ENCODE results near the gene DENND1B. TPM values are rescaled to one million over a fixed set of nuclear protein-coding genes. Genes with fewer than 3 reads are reported as not detected.

Gene DENND1B
- total and polyA plus RNA-seq, 2 donors (not counting 1 experiment from before 2014, with no cell fraction given), result 4.3 to 25.4 TPM

DNA sequence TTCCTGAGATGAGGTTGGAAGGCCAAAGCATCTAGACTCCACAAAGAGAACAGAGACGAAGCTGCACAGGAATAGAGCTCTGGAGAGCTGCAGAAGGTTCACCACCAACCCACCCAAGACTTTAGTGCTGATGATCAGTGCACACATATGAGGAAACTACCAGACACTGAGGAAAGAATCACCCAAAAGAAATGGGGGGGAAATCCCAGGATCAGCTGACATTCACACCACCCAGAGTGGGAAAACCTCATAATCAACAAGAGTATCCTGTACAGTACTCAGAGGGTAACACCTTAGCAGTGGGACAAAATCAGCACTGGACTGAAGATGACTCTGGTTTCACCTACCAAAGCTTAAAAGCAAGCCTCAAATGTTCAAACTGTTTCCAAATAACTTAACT lies 36.4 kb downstream of the DENND1B start:
- Mint-ChIP-seq H3K4me3 (no peak overlapping the region), H3K27me3 (no peaks in the 10 kb centered on the region), H3K9me3 (ENCODE audit: insufficient read depth) (no peaks in the 10 kb centered on the region), H3K4me1 (peaks cover 30% of the 10 kb centered on the region), H3K27ac (no peak overlapping the region)
- no peak overlapping the region for H3K4me3 ChIP-seq (ENCODE audit: control extremely low read depth in 1 of 5, extremely low read depth in 1 of 5, insufficient read depth in 1 of 5, low read depth in 2 of 5, low read length in 4 of 5)
- ATAC-seq (ENCODE audit: low read depth) (no peak), DNase-seq (no peak)
- intact Hi-C loops (cut with micrococcal nuclease), result loop anchor here (5.0 kb wide), 1 partner anchor 47 kb away; no protein-coding TSS in a partner anchor
- H3K4me2 ChIP-seq (replicated peaks; ENCODE audit: low read depth, low read length, poor library complexity, severe bottlenecking), result no peak overlapping the region
- H3K27ac ChIP-seq (ENCODE audit: low read length in 2 of 2), result no peak overlapping the region
- no peaks in the 10 kb centered on the region for H3K27me3 ChIP-seq (replicated peaks in 1 of 4; ENCODE audit: control extremely low read depth in 1 of 4, control insufficient read depth in 3 of 4, insufficient read depth in 4 of 4, low read length in 3 of 4)
- H3K4me1 ChIP-seq (ENCODE audit: control insufficient read depth in 2 of 2, insufficient read depth in 2 of 2, low read length in 2 of 2), result no peaks in the 10 kb centered on the region
- no peak for TF ChIP-seq EZH2 (IDR thresholded peaks at IDR 0.05; ENCODE audit: borderline replicate concordance, insufficient read depth, low read depth, low read length, poor library complexity, severe bottlenecking)
- TF ChIP-seq, protein P1, sequence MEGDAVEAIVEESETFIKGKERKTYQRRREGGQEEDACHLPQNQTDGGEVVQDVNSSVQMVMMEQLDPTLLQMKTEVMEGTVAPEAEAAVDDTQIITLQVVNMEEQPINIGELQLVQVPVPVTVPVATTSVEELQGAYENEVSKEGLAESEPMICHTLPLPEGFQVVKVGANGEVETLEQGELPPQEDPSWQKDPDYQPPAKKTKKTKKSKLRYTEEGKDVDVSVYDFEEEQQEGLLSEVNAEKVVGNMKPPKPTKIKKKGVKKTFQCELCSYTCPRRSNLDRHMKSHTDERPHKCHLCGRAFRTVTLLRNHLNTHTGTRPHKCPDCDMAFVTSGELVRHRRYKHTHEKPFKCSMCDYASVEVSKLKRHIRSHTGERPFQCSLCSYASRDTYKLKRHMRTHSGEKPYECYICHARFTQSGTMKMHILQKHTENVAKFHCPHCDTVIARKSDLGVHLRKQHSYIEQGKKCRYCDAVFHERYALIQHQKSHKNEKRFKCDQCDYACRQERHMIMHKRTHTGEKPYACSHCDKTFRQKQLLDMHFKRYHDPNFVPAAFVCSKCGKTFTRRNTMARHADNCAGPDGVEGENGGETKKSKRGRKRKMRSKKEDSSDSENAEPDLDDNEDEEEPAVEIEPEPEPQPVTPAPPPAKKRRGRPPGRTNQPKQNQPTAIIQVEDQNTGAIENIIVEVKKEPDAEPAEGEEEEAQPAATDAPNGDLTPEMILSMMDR (IDR thresholded peaks at IDR 0.05), result no peak
- peaks cover 7% of the 10 kb centered on the region for H4K20me1 ChIP-seq (ENCODE audit: control insufficient read depth, insufficient read depth, low read length, poor library complexity, severe bottlenecking)
- no peak overlapping the region for H3K9ac ChIP-seq (ENCODE audit: low read length)
- CTCF ChIA-PET, result no interaction called here
- H3K9me3 ChIP-seq (ENCODE audit: control extremely low read depth in 1 of 3, control insufficient read depth in 2 of 3, insufficient read depth in 1 of 3, low read length in 2 of 3), result peaks cover 0 to 3% (median 0%) of the 10 kb centered on the region in 3 donors
- 0% methylated on average over 1 of the region's 1 CpG for WGBS (ENCODE audit: insufficient coverage)
- POLR2A ChIA-PET, result no interaction called here
- peaks cover 53% of the 10 kb centered on the region for H3K79me2 ChIP-seq (ENCODE audit: control insufficient read depth, insufficient read depth, low read length)
- H2AFZ ChIP-seq (ENCODE audit: insufficient read depth, low read depth, low read length, poor library complexity, severe bottlenecking), result no peak overlapping the region
- no peaks in the 10 kb centered on the region for H3K36me3 ChIP-seq (replicated peaks in 1 of 2; ENCODE audit: control extremely low read depth in 1 of 2, control insufficient read depth in 1 of 2, extremely low read depth in 1 of 2, insufficient read depth in 2 of 2, low read length in 1 of 2)

DNA sequence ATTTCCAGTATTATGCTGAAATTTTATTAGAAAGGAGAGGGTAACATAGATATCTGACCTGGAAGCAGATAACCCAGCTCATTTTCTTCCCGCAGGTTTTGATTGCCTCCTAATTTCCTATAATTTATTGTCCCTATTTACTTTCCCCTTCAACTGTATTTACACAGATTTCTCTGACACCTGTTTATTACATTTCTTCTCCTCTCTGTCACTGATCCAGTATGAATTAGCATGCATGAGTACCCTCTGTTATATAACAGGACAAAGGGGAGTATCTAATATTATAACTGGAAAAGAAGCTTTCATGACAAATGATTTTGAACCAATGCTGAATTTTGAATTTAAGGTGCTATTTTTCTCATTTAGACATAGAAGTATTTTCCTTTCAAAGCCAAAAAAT lies 37.4 kb downstream of the DENND1B start:
- peaks cover 7% of the 10 kb centered on the region for H4K20me1 ChIP-seq (ENCODE audit: control insufficient read depth, insufficient read depth, low read length, poor library complexity, severe bottlenecking)
- Mint-ChIP-seq H3K27me3 (no peaks in the 10 kb centered on the region), H3K9me3 (ENCODE audit: insufficient read depth) (no peaks in the 10 kb centered on the region), H3K27ac (no peak overlapping the region), H3K4me3 (no peak overlapping the region), H3K4me1 (peaks cover 30% of the 10 kb centered on the region)
- H3K4me3 ChIP-seq (ENCODE audit: control extremely low read depth in 1 of 5, extremely low read depth in 1 of 5, insufficient read depth in 1 of 5, low read depth in 2 of 5, low read length in 4 of 5), result no peak overlapping the region
- H3K27me3 ChIP-seq (replicated peaks in 1 of 4; ENCODE audit: control extremely low read depth in 1 of 4, control insufficient read depth in 3 of 4, insufficient read depth in 4 of 4, low read length in 3 of 4), result no peaks in the 10 kb centered on the region
- no peaks in the 10 kb centered on the region for H3K4me1 ChIP-seq (ENCODE audit: control insufficient read depth in 2 of 2, insufficient read depth in 2 of 2, low read length in 2 of 2)
- no peak for ATAC-seq (ENCODE audit: low read depth)
- H3K4me2 ChIP-seq (replicated peaks; ENCODE audit: low read depth, low read length, poor library complexity, severe bottlenecking), result no peak overlapping the region
- POLR2A ChIA-PET, result no interaction called here
- no peak for DNase-seq
- no peak for TF ChIP-seq EZH2 (IDR thresholded peaks at IDR 0.05; ENCODE audit: borderline replicate concordance, insufficient read depth, low read depth, low read length, poor library complexity, severe bottlenecking)
- TF ChIP-seq, protein P1 (IDR thresholded peaks at IDR 0.05), result no peak
- H3K79me2 ChIP-seq (ENCODE audit: control insufficient read depth, insufficient read depth, low read length), result peaks cover 50% of the 10 kb centered on the region
- H3K27ac ChIP-seq (ENCODE audit: low read length in 2 of 2), result no peak overlapping the region
- intact Hi-C loops (cut with micrococcal nuclease), result loop anchor here (5.0 kb wide), 1 partner anchor 46 kb away; no protein-coding TSS in a partner anchor
- no peak overlapping the region for H3K9ac ChIP-seq (ENCODE audit: low read length)
- H3K9me3 ChIP-seq (ENCODE audit: control extremely low read depth in 1 of 3, control insufficient read depth in 2 of 3, insufficient read depth in 1 of 3, low read length in 2 of 3), result peaks cover 0 to 3% (median 0%) of the 10 kb centered on the region in 3 donors
- no peaks in the 10 kb centered on the region for H3K36me3 ChIP-seq (replicated peaks in 1 of 2; ENCODE audit: control extremely low read depth in 1 of 2, control insufficient read depth in 1 of 2, extremely low read depth in 1 of 2, insufficient read depth in 2 of 2, low read length in 1 of 2)
- CTCF ChIA-PET, result no interaction called here
- no peak overlapping the region for H2AFZ ChIP-seq (ENCODE audit: insufficient read depth, low read depth, low read length, poor library complexity, severe bottlenecking)
- WGBS (ENCODE audit: insufficient coverage), result no CpG with 5 or more reads among the region's 1 CpG
